K562 (cell line): Measurements from ENCODE around the gene GNGT1.

Experiments
- NFXL1 ChIP-seq: fragments of 450-650 bp; formaldehyde crosslinking; IDR thresholded peaks from 2 replicates; pipeline ENCODE4 v1.4.0; 2021; ENCODE audit warnings: mild to moderate bottlenecking
- PHF8 ChIP-seq: fragments of 200-600 bp; sonication (generic); IDR thresholded peaks from 2 replicates; pipeline ENCODE4 v1.6.1; 2012; ENCODE audit warnings: mixed run types, mild to moderate bottlenecking, inconsistent platforms, low read length, moderate library complexity, borderline replicate concordance
- RCOR1 ChIP-seq, 2 experiments: IDR thresholded peaks; 2 replicates each; pipeline ENCODE4 v1.6.1; 2012; ENCODE audit warnings: low read depth in 2 of 2, low read length in 2 of 2, borderline replicate concordance in 1 of 2, improper control_type of control experiment in 1 of 2
- USF2 ChIP-seq: sonication (generic); formaldehyde crosslinking; IDR thresholded peaks from 2 replicates; pipeline ENCODE4 v1.5.0; 2020; ENCODE audit warnings: missing genetic modification reagents
- YY1 ChIP-seq, 3 experiments: IDR thresholded peaks; 2 replicates each; pipeline ENCODE4 v1.6.1; 2011; ENCODE audit warnings: low read length in 2 of 3, mild to moderate bottlenecking in 2 of 3, moderate library complexity in 2 of 3, borderline replicate concordance in 1 of 3, control low read depth in 1 of 3, low read depth in 1 of 3; ENCODE audit not compliant: insufficient read depth in 3 of 3, insufficient replicate concordance in 2 of 3, control insufficient read depth in 1 of 3, insufficient read length in 1 of 3; ENCODE audit errors: extremely low read depth in 1 of 3

- TF ChIP-seq NFXL1 (CRISPR knock-in tag) (no peak), YY1 (IDR thresholded peaks at IDR 0.05; ENCODE audit: borderline replicate concordance in 1 of 3, control insufficient read depth in 1 of 3, extremely low read depth in 1 of 3, insufficient read depth in 3 of 3, insufficient read length in 1 of 3, insufficient replicate concordance in 2 of 3, low read depth in 1 of 3, low read length in 2 of 3) (no peak), USF2 (CRISPR knock-in tag) (no peak), PHF8 (no peak), RCOR1 (IDR thresholded peaks at IDR 0.05; ENCODE audit: borderline replicate concordance in 1 of 2, low read depth in 2 of 2, low read length in 2 of 2) (no peak)
Observed at GRCh38 chr7:93913197-93913596, 6.8 kb downstream of the GNGT1 start.
